ENCODE data around the gene CHRNA7.
"Not testable (repeated sequence)": the region's sequence is repeated elsewhere in the genome, so short reads cannot be mapped to it uniquely, and the experiment has no call there.

The CHRNA7 gene

GRCh38 chr15:32209081-32209480 is 178.8 kb downstream of the CHRNA7 start:
- not testable (repeated sequence) for DNase-seq

DNA sequence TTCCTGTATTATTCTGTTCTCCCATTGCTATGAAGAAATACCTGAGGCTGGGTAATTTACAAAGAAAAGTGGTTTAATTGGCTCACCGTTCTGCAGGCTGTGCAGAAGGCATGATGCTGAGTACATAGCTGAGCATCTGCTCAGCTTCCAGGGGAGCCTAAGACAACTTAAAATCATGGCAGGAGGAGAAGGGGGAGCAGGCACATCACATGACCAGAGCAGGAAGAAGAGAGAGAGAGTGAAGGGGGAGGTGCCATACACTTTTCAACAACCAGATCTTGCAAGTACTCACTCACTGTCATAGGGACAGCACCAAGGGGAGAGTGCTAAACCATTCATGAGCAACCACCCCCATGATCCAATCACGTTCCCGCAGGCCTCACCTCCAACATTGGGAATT is 188.4 kb downstream of the CHRNA7 start:
- DNase-seq = no peak

Measured in activated naive CD4-positive, alpha-beta T cell treated with anti-CD3 and anti-CD28 coated beads, Interleukin-2, amount 50 U/mL, for 16 hours (primary cell).